NCI-H2196 treated with DMSO at 0.1 percent for 48 hours (cell line): ENCODE data around the gene ZFYVE28.
A peak's percentile ranks its signal among the peaks of the same experiment; 100 is the strongest.

ENCODE experiments used
- DNase-seq: peaks from one replicate; lab custom pipeline; 2025; ENCODE audit not compliant: unreplicated experiment; lab: John Stamatoyannopoulos, UW

The ZFYVE28 gene

GRCh38 chr4:2412534-2412884 is 5.9 kb downstream of the ZFYVE28 start:
- DNase-seq: no peak

GRCh38 chr4:2411786-2412510 is 6.5 kb downstream of the ZFYVE28 start:
- no peak for DNase-seq

- no peak for DNase-seq
Measured at GRCh38 chr4:2409381-2409783, 9.1 kb downstream of the ZFYVE28 start.

- DNase-seq: no peak
Measured at GRCh38 chr4:2408976-2409375, 9.5 kb downstream of the ZFYVE28 start.

- DNase-seq: no peak
Measured at GRCh38 chr4:2408401-2408958, 10.0 kb downstream of the ZFYVE28 start.

- DNase-seq: no peak
Measured at GRCh38 chr4:2407991-2408342, 10.5 kb downstream of the ZFYVE28 start.

- no peak for DNase-seq
Measured at GRCh38 chr4:2406920-2407319, 11.5 kb downstream of the ZFYVE28 start.

GRCh38 chr4:2406406-2406805 is 12.0 kb downstream of the ZFYVE28 start:
- DNase-seq: no peak

- DNase-seq: no peak
Measured at GRCh38 chr4:2402941-2403340, 15.5 kb downstream of the ZFYVE28 start.

- peak; percentile 55 for DNase-seq
Measured at GRCh38 chr4:2402048-2402842, 16.2 kb downstream of the ZFYVE28 start.

- DNase-seq: no peak
Measured at GRCh38 chr4:2401610-2401983, 16.8 kb downstream of the ZFYVE28 start.

GRCh38 chr4:2400841-2401609 is 17.4 kb downstream of the ZFYVE28 start:
- no peak for DNase-seq

GRCh38 chr4:2399631-2400190 is 18.7 kb downstream of the ZFYVE28 start:
- no peak for DNase-seq

- no peak for DNase-seq
Measured at GRCh38 chr4:2399216-2399615, 19.2 kb downstream of the ZFYVE28 start.

GRCh38 chr4:2397596-2398379 is 20.7 kb downstream of the ZFYVE28 start:
- DNase-seq: no peak

- no peak for DNase-seq
Measured at GRCh38 chr4:2396781-2397368, 21.6 kb downstream of the ZFYVE28 start.

- no peak for DNase-seq
Measured at GRCh38 chr4:2395584-2395983, 22.9 kb downstream of the ZFYVE28 start.

- no peak for DNase-seq
Measured at GRCh38 chr4:2395038-2395437, 23.4 kb downstream of the ZFYVE28 start.

- DNase-seq: no peak
Measured at GRCh38 chr4:2394528-2394927, 23.9 kb downstream of the ZFYVE28 start.
